ENCODE measurements around the gene NLRC5. TPM values are rescaled to one million over a fixed set of nuclear protein-coding genes. Genes with fewer than 3 reads are reported as not detected.

Gene NLRC5
- total RNA-seq, 1 experiment from 2014 or later = 29.7 TPM

GRCh38 chr16:57017251-57017650 is 27.9 kb downstream of the NLRC5 start:
- BruUV-seq (replicated peaks) = no TSS peak
- Histone ChIP-seq H3K27ac (no peak overlapping the region), H3K9me3 (ENCODE audit: insufficient read depth, low read depth) (no peaks in the 10 kb centered on the region), H2AFZ (no peak overlapping the region), H3F3A (ENCODE audit: insufficient read depth, low read depth) (peaks cover 15% of the 10 kb centered on the region), H3K79me2 (ENCODE audit: low read depth) (no peaks in the 10 kb centered on the region), H3K36me3 (ENCODE audit: low read depth) (no peaks in the 10 kb centered on the region; the same call in 1 of the 2 replicates), H3K4me3 (no peak overlapping the region), H3K27me3 (ENCODE audit: insufficient read depth, low read depth) (no peaks in the 10 kb centered on the region), H3K9me2 (ENCODE audit: insufficient read depth) (no peaks in the 10 kb centered on the region), H3K4me1 (replicated peaks; ENCODE audit: insufficient read depth) (peaks cover 17% of the 10 kb centered on the region), H3K4me2 (no peak overlapping the region), H4K20me1 (ENCODE audit: insufficient read depth) (no peaks in the 10 kb centered on the region)
- intact Hi-C loops (cut with micrococcal nuclease; ENCODE audit: unreplicated experiment) = no loop called here
- no peak for DNase-seq
- CTCF ChIA-PET = no interaction called here
- POLR2A ChIA-PET (ENCODE audit: unreplicated experiment) = no interaction called here
- TF ChIP-seq CTCF (conservative IDR thresholded peaks at IDR 0.05) (no peak), EZH2 (IDR thresholded peaks at IDR 0.05; ENCODE audit: low read depth) (no peak)

DNA sequence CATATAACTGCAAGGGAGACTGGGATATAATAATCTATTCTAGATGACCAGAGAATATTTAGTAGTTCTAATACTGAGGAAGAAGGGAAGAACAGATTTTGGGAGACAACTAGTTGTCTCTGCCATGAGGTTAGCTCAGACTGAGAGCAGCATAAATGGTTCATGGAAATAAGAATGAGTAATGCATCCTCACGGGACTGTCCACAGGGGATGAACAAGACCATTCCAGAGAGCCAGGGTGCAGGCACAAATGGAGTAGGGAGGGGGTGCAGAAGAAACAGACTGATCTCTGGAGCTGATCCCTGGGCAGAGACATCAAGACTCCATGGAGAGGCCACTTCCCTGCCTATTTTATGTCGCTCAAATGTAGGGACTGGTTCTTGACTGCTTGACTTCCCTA is 30.4 kb downstream of the NLRC5 start:
- DNase-seq = no peak
- intact Hi-C loops (cut with micrococcal nuclease; ENCODE audit: unreplicated experiment) = no loop called here
- Histone ChIP-seq H4K20me1 (ENCODE audit: insufficient read depth) (no peaks in the 10 kb centered on the region), H3K36me3 (ENCODE audit: low read depth) (no peaks in the 10 kb centered on the region; the same call in 1 of the 2 replicates), H2AFZ (no peak overlapping the region), H3K4me2 (no peak overlapping the region), H3F3A (ENCODE audit: insufficient read depth, low read depth) (no peaks in the 10 kb centered on the region), H3K4me3 (no peak overlapping the region), H3K27me3 (ENCODE audit: insufficient read depth, low read depth) (no peaks in the 10 kb centered on the region), H3K4me1 (replicated peaks; ENCODE audit: insufficient read depth) (no peaks in the 10 kb centered on the region), H3K9me3 (ENCODE audit: insufficient read depth, low read depth) (no peaks in the 10 kb centered on the region), H3K9me2 (ENCODE audit: insufficient read depth) (no peaks in the 10 kb centered on the region), H3K27ac (no peak overlapping the region), H3K79me2 (ENCODE audit: low read depth) (no peaks in the 10 kb centered on the region)
- CTCF ChIA-PET = no interaction called here
- no TSS peak for BruUV-seq (replicated peaks)
- POLR2A ChIA-PET (ENCODE audit: unreplicated experiment) = no interaction called here
- TF ChIP-seq EZH2 (IDR thresholded peaks at IDR 0.05; ENCODE audit: low read depth) (no peak), CTCF (conservative IDR thresholded peaks at IDR 0.05) (no peak)

- CTCF ChIA-PET = no interaction called here
- Histone ChIP-seq H3K4me2 (no peak overlapping the region), H3K4me3 (no peak overlapping the region), H3K79me2 (ENCODE audit: low read depth) (no peaks in the 10 kb centered on the region), H3K9me2 (ENCODE audit: insufficient read depth) (no peaks in the 10 kb centered on the region), H3K27me3 (ENCODE audit: insufficient read depth, low read depth) (no peaks in the 10 kb centered on the region), H4K20me1 (ENCODE audit: insufficient read depth) (no peaks in the 10 kb centered on the region), H3F3A (ENCODE audit: insufficient read depth, low read depth) (no peaks in the 10 kb centered on the region), H2AFZ (no peak overlapping the region), H3K4me1 (replicated peaks; ENCODE audit: insufficient read depth) (no peaks in the 10 kb centered on the region), H3K27ac (no peak overlapping the region), H3K9me3 (ENCODE audit: insufficient read depth, low read depth) (no peaks in the 10 kb centered on the region), H3K36me3 (ENCODE audit: low read depth) (no peaks in the 10 kb centered on the region; the same call in 1 of the 2 replicates)
- TF ChIP-seq CTCF (conservative IDR thresholded peaks at IDR 0.05) (no peak), EZH2 (IDR thresholded peaks at IDR 0.05; ENCODE audit: low read depth) (no peak)
- POLR2A ChIA-PET (ENCODE audit: unreplicated experiment) = interaction anchor here (0.6 kb wide), 1 partner anchor 167 kb away, joined by 4 read pairs; no protein-coding TSS in a partner anchor
- no peak for DNase-seq
- intact Hi-C loops (cut with micrococcal nuclease; ENCODE audit: unreplicated experiment) = no loop called here
- no TSS peak for BruUV-seq (replicated peaks)
Measured at GRCh38 chr16:57020651-57021050, 31.3 kb downstream of the NLRC5 start.

Measured in PC-9 (cell line).